ENCODE measurements around the gene AAMP. TPM values are rescaled to one million over a fixed set of nuclear protein-coding genes. Genes with fewer than 3 reads are reported as not detected.

The AAMP gene
- total and polyA plus RNA-seq, 2 experiments from 2014 or later = 90.8 to 203 TPM

DNA sequence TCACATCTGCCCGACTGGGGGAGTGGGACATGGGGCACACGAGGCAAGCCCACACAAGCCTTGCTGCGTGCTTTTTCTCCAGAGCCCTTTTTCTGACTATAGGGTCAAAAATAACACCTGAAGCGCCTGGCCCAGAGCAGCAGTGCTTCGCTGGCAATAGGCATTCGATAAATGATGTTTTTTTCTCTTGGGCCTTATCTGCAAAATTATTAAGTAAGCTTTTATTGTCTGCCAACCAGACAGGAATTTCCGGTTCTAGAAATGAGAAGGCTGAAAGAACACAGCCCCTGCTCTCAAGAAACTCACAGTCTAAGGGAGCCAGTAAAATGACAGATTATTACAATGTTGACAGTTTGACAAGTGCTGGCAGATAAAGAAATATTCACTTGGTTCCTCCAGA lies 25.1 kb upstream of the AAMP start:
- peaks cover 5% of the 10 kb centered on the region; the same call in 1 of the 2 replicates for H3K27me3 ChIP-seq (ENCODE audit: insufficient read depth)
- peaks cover 36% of the 10 kb centered on the region for H3K4me1 Mint-ChIP-seq
- H3K9me3 Mint-ChIP-seq = no peaks in the 10 kb centered on the region
- H3K9me2 ChIP-seq (ENCODE audit: insufficient read depth) = no peaks in the 10 kb centered on the region
- 0 out of 2 replicates have a peak overlapping the region, but pooled peaks have one; percentile 48 for H3K4me2 ChIP-seq
- peak overlapping the region; percentile 11 for H2AFZ ChIP-seq
- no peak overlapping the region for H3K27ac Mint-ChIP-seq
- ATAC-seq (no peak), DNase-seq (ENCODE audit: low spot score) (no peak)
- no peak overlapping the region for H3K4me3 ChIP-seq
- peaks cover 22% of the 10 kb centered on the region for H3K4me1 ChIP-seq (ENCODE audit: insufficient read depth)
- TF ChIP-seq EZH2phosphoT487 (IDR thresholded peaks at IDR 0.05; ENCODE audit: unreplicated experiment) (no peak), POLR2AphosphoS5 (IDR thresholded peaks at IDR 0.05; ENCODE audit: low read depth) (no peak), CREB1 (CRISPR knock-in tag; IDR thresholded peaks at IDR 0.05; ENCODE audit: low read depth) (no peak), ZNF114 (CRISPR knock-in tag; IDR thresholded peaks at IDR 0.05) (no peak), NANOG (IDR thresholded peaks at IDR 0.05; ENCODE audit: borderline replicate concordance) (no peak), EZH2 (IDR thresholded peaks at IDR 0.05; ENCODE audit: low read depth, unreplicated experiment) (no peak), STAT1 (IDR thresholded peaks at IDR 0.05; ENCODE audit: unreplicated experiment) (no peak), ZNF331 (CRISPR knock-in tag; IDR thresholded peaks at IDR 0.05; ENCODE audit: low read depth) (no peak), JUNB (IDR thresholded peaks at IDR 0.05; ENCODE audit: unreplicated experiment) (no peak)
- TF ChIP-seq, protein P1, sequence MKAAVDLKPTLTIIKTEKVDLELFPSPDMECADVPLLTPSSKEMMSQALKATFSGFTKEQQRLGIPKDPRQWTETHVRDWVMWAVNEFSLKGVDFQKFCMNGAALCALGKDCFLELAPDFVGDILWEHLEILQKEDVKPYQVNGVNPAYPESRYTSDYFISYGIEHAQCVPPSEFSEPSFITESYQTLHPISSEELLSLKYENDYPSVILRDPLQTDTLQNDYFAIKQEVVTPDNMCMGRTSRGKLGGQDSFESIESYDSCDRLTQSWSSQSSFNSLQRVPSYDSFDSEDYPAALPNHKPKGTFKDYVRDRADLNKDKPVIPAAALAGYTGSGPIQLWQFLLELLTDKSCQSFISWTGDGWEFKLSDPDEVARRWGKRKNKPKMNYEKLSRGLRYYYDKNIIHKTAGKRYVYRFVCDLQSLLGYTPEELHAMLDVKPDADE (IDR thresholded peaks at IDR 0.05) = no peak
- TF ChIP-seq, protein P2, sequence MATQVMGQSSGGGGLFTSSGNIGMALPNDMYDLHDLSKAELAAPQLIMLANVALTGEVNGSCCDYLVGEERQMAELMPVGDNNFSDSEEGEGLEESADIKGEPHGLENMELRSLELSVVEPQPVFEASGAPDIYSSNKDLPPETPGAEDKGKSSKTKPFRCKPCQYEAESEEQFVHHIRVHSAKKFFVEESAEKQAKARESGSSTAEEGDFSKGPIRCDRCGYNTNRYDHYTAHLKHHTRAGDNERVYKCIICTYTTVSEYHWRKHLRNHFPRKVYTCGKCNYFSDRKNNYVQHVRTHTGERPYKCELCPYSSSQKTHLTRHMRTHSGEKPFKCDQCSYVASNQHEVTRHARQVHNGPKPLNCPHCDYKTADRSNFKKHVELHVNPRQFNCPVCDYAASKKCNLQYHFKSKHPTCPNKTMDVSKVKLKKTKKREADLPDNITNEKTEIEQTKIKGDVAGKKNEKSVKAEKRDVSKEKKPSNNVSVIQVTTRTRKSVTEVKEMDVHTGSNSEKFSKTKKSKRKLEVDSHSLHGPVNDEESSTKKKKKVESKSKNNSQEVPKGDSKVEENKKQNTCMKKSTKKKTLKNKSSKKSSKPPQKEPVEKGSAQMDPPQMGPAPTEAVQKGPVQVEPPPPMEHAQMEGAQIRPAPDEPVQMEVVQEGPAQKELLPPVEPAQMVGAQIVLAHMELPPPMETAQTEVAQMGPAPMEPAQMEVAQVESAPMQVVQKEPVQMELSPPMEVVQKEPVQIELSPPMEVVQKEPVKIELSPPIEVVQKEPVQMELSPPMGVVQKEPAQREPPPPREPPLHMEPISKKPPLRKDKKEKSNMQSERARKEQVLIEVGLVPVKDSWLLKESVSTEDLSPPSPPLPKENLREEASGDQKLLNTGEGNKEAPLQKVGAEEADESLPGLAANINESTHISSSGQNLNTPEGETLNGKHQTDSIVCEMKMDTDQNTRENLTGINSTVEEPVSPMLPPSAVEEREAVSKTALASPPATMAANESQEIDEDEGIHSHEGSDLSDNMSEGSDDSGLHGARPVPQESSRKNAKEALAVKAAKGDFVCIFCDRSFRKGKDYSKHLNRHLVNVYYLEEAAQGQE (IDR thresholded peaks at IDR 0.05; ENCODE audit: unreplicated experiment) = no peak
- TF ChIP-seq, protein P3, sequence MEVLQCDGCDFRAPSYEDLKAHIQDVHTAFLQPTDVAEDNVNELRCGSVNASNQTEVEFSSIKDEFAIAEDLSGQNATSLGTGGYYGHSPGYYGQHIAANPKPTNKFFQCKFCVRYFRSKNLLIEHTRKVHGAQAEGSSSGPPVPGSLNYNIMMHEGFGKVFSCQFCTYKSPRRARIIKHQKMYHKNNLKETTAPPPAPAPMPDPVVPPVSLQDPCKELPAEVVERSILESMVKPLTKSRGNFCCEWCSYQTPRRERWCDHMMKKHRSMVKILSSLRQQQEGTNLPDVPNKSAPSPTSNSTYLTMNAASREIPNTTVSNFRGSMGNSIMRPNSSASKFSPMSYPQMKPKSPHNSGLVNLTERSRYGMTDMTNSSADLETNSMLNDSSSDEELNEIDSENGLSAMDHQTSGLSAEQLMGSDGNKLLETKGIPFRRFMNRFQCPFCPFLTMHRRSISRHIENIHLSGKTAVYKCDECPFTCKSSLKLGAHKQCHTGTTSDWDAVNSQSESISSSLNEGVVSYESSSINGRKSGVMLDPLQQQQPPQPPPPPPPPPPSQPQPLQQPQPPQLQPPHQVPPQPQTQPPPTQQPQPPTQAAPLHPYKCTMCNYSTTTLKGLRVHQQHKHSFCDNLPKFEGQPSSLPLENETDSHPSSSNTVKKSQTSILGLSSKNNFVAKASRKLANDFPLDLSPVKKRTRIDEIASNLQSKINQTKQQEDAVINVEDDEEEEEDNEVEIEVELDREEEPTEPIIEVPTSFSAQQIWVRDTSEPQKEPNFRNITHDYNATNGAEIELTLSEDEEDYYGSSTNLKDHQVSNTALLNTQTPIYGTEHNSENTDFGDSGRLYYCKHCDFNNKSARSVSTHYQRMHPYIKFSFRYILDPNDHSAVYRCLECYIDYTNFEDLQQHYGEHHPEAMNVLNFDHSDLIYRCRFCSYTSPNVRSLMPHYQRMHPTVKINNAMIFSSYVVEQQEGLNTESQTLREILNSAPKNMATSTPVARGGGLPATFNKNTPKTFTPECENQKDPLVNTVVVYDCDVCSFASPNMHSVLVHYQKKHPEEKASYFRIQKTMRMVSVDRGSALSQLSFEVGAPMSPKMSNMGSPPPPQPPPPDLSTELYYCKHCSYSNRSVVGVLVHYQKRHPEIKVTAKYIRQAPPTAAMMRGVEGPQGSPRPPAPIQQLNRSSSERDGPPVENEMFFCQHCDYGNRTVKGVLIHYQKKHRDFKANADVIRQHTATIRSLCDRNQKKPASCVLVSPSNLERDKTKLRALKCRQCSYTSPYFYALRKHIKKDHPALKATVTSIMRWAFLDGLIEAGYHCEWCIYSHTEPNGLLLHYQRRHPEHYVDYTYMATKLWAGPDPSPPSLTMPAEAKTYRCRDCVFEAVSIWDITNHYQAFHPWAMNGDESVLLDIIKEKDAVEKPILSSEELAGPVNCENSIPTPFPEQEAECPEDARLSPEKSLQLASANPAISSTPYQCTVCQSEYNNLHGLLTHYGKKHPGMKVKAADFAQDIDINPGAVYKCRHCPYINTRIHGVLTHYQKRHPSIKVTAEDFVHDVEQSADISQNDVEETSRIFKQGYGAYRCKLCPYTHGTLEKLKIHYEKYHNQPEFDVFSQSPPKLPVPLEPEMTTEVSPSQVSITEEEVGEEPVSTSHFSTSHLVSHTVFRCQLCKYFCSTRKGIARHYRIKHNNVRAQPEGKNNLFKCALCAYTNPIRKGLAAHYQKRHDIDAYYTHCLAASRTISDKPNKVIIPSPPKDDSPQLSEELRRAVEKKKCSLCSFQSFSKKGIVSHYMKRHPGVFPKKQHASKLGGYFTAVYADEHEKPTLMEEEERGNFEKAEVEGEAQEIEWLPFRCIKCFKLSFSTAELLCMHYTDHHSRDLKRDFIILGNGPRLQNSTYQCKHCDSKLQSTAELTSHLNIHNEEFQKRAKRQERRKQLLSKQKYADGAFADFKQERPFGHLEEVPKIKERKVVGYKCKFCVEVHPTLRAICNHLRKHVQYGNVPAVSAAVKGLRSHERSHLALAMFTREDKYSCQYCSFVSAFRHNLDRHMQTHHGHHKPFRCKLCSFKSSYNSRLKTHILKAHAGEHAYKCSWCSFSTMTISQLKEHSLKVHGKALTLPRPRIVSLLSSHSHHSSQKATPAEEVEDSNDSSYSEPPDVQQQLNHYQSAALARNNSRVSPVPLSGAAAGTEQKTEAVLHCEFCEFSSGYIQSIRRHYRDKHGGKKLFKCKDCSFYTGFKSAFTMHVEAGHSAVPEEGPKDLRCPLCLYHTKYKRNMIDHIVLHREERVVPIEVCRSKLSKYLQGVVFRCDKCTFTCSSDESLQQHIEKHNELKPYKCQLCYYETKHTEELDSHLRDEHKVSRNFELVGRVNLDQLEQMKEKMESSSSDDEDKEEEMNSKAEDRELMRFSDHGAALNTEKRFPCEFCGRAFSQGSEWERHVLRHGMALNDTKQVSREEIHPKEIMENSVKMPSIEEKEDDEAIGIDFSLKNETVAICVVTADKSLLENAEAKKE (CRISPR knock-in tag; IDR thresholded peaks at IDR 0.05) = no peak
- TF ChIP-seq, protein P4, sequence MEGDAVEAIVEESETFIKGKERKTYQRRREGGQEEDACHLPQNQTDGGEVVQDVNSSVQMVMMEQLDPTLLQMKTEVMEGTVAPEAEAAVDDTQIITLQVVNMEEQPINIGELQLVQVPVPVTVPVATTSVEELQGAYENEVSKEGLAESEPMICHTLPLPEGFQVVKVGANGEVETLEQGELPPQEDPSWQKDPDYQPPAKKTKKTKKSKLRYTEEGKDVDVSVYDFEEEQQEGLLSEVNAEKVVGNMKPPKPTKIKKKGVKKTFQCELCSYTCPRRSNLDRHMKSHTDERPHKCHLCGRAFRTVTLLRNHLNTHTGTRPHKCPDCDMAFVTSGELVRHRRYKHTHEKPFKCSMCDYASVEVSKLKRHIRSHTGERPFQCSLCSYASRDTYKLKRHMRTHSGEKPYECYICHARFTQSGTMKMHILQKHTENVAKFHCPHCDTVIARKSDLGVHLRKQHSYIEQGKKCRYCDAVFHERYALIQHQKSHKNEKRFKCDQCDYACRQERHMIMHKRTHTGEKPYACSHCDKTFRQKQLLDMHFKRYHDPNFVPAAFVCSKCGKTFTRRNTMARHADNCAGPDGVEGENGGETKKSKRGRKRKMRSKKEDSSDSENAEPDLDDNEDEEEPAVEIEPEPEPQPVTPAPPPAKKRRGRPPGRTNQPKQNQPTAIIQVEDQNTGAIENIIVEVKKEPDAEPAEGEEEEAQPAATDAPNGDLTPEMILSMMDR (conservative IDR thresholded peaks at IDR 0.05; ENCODE audit: low read depth in 2 of 2) = no peak
- no peak overlapping the region for H3K27ac ChIP-seq (ENCODE audit: low read depth)
- H3K79me2 ChIP-seq (replicated peaks; ENCODE audit: insufficient read depth) = no peaks in the 10 kb centered on the region
- no peaks in the 10 kb centered on the region for H3K36me3 Mint-ChIP-seq (ENCODE audit: low read depth)
- H3K4me3 Mint-ChIP-seq = no peak overlapping the region
- H3K27me3 Mint-ChIP-seq (ENCODE audit: insufficient read depth, low read depth, poor library complexity) = peaks cover 16% of the 10 kb centered on the region
- H3F3A ChIP-seq (replicated peaks; ENCODE audit: low read depth) = no peaks in the 10 kb centered on the region
- H3K36me3 ChIP-seq (ENCODE audit: insufficient read depth) = no peaks in the 10 kb centered on the region
- no peaks in the 10 kb centered on the region for H4K20me1 ChIP-seq (replicated peaks; ENCODE audit: insufficient read depth)

Data from GM23338 (cell line).